Omental fat pad (tissue), 4 donors: Measurements from ENCODE around the gene HRAS. TPM values are rescaled to one million over a fixed set of nuclear protein-coding genes. Genes with fewer than 3 reads are reported as not detected.

Experiments used
- ATAC-seq: fragments of 150-250 bp; one replicate; pipeline ENCODE4 v1.9.1; 2016; ENCODE audit warnings: mild to moderate bottlenecking, moderate library complexity; ENCODE audit not compliant: low FRiP score
- DNase-seq: peaks from one replicate; pipeline ENCODE4 v3.0.0-alpha.2; 2019; ENCODE audit warnings: low spot score
- total RNA-seq, 4 donors: library from RNA; depleted of rRNA; stranded (reverse); fragments of >200 nt; gene quantifications; one replicate each; pipeline ENCODE4 v1.1.0, GENCODE V29; 2016
- TF ChIP-seq, protein P1 (sequence below), 3 donors: fragments of 450-650 bp; IDR thresholded peaks; one replicate each; pipeline ENCODE4 v1.5.1; 2016 to 2017; ENCODE audit warnings: antibody characterized with exemption in 3 of 3, mild to moderate bottlenecking in 3 of 3, moderate library complexity in 2 of 3

Gene HRAS
- total RNA-seq, 4 donors from 2014 or later = 30.1 to 44.9 (median 35.0) TPM

DNA sequence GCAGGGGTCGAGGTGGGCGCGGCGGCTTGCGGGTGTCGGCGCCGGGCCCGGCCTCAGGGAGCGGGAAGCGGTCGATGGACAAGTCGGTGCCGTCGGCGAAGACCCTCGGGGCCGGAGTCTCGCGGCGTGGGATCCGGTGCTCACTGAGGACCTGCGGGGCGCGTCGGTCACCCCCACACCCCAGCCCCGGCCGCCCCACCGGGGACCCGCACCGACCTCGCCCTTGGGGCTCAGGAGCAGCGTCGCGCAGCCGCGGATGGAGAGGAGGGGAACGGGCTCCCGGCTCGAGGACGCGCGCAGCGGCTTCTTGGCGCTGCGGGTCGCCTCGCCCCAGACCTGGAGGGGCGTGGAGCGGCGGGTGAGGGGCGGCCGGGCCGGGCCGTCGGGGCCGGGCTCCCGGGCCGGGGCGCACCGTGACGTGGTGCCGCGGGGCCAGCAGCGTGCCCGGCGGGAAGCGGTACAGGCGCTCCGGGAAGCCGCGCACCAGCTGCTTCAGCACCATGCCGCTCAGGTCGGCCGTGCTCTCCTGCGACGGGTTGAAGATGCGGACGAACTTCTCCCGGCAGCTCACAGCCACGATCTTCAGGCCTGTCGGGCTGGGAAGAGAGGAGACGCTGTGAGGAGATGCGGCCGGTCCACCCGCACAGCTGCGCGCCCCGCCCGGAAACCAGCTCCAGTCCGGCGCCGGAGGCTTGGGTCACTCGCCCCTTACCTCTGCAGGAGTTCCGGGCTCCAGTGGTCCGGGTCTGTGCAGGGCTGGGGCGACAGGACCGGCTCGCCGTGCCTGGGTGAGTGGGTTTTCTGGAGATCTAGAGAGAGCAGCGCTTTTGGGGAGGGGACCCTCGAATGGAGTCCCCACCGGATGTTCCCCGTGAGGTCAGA lies 20.6 kb upstream of the HRAS start:
- no peak for ATAC-seq
- no peak for DNase-seq
- TF ChIP-seq, protein P1, sequence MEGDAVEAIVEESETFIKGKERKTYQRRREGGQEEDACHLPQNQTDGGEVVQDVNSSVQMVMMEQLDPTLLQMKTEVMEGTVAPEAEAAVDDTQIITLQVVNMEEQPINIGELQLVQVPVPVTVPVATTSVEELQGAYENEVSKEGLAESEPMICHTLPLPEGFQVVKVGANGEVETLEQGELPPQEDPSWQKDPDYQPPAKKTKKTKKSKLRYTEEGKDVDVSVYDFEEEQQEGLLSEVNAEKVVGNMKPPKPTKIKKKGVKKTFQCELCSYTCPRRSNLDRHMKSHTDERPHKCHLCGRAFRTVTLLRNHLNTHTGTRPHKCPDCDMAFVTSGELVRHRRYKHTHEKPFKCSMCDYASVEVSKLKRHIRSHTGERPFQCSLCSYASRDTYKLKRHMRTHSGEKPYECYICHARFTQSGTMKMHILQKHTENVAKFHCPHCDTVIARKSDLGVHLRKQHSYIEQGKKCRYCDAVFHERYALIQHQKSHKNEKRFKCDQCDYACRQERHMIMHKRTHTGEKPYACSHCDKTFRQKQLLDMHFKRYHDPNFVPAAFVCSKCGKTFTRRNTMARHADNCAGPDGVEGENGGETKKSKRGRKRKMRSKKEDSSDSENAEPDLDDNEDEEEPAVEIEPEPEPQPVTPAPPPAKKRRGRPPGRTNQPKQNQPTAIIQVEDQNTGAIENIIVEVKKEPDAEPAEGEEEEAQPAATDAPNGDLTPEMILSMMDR (IDR thresholded peaks at IDR 0.05) = no peak

DNA sequence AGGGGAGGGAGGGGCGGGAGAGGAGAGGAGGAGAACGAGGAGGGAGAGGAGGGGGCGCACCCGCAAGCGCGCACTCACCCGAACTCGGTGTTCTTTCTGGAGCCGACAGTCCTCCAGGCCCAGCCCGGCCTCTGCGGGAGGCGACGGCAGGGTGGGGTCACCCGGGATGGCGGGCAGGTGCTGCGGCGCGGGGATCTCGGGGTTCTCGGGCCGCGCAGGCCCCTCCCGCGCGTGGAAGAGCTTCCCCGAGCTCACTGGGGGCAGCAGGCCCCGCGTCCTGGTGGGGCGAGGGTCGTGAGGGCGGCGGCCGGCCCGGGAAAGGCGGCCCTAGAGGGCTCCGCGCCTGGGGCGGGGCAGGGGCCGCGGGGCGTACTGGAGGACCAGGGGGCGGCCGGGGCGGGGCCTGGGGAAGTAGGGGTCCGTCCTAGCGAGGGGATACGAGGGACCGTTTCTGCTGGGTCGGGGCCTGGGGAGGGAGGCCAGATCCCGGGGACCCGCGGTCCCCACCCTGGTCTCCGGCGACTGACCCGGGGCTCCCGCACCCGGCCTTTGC lies 19.9 kb upstream of the HRAS start:
- DNase-seq (no peak), ATAC-seq (no peak)
- TF ChIP-seq, protein P1 (IDR thresholded peaks at IDR 0.05) = no peak

DNA sequence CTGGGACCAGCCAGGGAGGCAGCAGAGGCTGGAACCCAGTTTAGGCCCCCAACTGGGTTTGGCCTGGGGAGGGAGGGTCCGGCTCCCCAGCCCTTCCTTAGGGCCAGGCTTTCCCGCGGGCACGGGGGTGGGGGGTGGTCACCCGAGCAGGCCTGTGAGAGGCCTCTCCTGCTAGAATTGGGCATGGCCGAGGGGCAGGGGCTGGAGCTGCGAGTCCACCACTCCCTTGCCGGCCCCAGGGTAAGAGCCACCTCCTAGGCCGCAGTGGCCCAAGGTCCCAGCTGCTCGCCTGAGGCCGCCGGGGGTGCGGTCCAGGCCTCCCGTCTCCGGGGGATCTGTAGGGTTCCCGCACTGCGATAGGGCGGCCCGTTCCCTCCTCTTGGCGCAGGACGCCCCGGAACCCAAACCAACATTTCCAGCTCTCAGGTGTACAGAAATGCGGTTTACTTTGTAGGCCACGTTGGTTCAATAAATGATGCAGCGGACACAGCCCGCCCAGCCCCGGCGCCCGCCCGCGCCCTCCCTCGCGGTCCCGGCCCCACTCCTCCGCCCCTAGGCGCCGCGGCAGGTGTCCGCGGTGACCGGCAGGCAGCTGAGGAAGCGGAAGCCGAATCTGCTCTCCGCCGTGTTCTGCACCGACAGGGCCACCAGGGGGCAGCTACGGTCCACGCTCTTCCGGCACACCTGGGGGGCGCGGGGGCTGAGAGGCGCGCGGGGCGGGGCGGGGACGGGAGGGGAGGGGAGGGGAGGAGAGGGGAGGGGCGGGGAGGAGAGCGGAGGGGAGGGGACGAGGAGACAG lies 19.3 kb upstream of the HRAS start:
- ATAC-seq (peak; percentile 33), DNase-seq (no peak)
- TF ChIP-seq, protein P1 (IDR thresholded peaks at IDR 0.05) = no peak

DNA sequence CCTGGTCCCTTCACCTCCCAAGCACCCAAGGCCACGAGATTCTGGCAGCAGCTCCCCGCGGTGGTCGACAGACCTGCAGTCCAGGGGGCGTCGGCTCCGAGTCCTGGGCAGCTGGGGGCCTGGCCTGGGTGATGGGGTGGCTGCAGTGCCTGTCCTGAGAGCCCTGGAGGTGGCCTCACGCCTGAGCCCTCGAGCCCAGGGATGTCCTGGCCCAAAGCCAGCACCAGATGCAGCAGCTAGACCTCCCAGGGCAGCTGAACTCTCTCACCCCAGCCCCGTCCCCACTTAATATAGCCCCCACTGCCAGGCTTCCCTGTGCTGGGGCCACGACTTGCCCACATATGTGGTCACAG lies 18.6 kb upstream of the HRAS start:
- TF ChIP-seq, protein P1 (IDR thresholded peaks at IDR 0.05) = no peak
- DNase-seq = no peak
- no peak for ATAC-seq

DNA sequence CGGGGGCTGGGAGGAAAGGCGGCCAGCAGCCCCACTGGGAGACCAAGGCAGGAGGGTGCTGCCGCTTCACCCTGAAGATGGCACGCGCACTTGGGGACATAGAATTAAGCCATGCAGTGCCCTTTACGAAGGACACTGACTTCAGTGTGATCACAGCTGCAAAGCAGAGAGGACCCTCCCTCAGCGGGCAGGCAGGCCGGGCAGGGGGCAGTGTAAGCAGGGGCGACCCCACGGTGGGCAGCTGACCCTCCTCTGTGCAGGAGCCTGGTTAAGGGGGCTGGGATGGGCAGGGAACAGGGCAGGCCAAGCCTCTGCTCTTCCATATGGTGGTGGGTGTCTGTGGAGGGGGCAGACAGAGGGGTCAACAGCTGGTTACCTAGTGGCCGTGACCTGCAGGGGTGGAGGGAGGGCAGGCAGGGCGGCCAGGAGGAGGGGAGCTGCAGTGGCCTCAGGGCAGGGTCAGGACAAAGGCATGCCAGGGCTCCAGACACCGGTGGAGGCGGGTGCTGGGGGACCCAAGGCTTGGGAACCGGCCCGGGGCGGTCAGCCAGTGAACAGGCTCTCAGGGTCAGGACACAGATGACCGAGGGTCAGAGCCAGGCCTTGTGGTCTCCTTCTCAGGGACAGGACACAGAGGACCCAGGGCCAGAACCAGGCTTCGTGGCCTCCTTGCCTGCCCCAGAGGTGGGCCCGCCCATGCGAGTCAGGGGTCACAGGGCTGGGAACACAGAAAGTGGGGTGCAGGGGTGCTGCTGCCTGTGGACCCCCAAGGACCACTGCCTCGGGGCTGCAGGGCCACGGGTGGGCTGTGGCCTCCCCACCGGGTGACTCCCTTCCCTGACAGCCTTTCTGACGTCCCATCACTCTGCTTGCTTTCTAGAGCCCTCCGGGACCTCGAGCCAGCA lies 18.0 kb upstream of the HRAS start:
- ATAC-seq = no peak
- no peak for DNase-seq
- TF ChIP-seq, protein P1 (IDR thresholded peaks at IDR 0.05) = no peak

DNA sequence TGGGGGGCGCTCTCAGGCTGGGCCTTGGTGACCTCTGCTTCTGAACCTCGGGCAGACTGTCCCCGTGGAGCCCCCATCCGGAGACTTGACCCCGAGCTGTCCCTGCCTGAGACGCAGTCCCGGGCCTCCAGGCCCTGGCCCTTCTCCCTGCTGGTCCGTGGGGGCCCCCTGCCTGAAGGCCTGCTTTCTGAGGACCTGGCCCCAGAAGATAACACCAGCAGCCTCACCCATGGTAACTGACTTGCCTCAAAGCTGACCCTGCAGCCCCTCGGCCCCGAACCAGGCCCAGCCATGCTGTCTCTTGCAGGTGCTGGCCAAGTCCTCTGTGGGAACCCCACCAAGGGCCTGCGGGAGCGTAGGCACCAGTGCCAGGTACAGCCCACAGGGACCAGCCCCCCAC lies 16.2 kb upstream of the HRAS start:
- TF ChIP-seq, protein P1 (IDR thresholded peaks at IDR 0.05) = no peak
- DNase-seq (no peak), ATAC-seq (no peak)
